GM06990 (cell line): ENCODE measurements around the gene LILRB2.

ENCODE experiments used
- DNase-seq: peaks from one replicate; pipeline ENCODE4 v3.0.0-alpha.2; 2011; ENCODE audit not compliant: insufficient read length; ENCODE audit errors: extremely low read depth
- H3K27me3 ChIP-seq: replicated peaks from 2 replicates; pipeline ENCODE4 v1.6.0; 2011; ENCODE audit warnings: low read length; ENCODE audit not compliant: control insufficient read depth, insufficient read depth
- H3K36me3 ChIP-seq: 2 replicates; pipeline ENCODE4 v1.5.1; 2011; ENCODE audit warnings: low read length; ENCODE audit not compliant: control insufficient read depth, insufficient read depth
- H3K4me3 ChIP-seq: replicated peaks from 2 replicates; pipeline ENCODE4 v1.5.1; 2011; ENCODE audit warnings: low read depth, mild to moderate bottlenecking, control low read depth, low read length
- CTCF ChIP-seq: IDR thresholded peaks from 2 replicates; pipeline ENCODE4 v1.5.1; 2011; ENCODE audit warnings: low read length, control low read depth, mild to moderate bottlenecking, inconsistent platforms; ENCODE audit not compliant: insufficient read depth, poor library complexity, severe bottlenecking

Gene LILRB2

GRCh38 chr19:54255105-54255775 is 25.7 kb downstream of the LILRB2 start:
- Histone ChIP-seq H3K27me3 (peaks cover 3% of the 10 kb centered on the region), H3K4me3 (no peak overlapping the region), H3K36me3 (no peaks in the 10 kb centered on the region)
- no peak for DNase-seq
- TF ChIP-seq CTCF = no peak

GRCh38 chr19:54254195-54254906 is 26.6 kb downstream of the LILRB2 start:
- no peak for DNase-seq
- TF ChIP-seq CTCF = no peak
- Histone ChIP-seq H3K4me3 (no peak overlapping the region), H3K36me3 (no peaks in the 10 kb centered on the region), H3K27me3 (peaks cover 1% of the 10 kb centered on the region; the same call in 1 of the 2 replicates)

GRCh38 chr19:54253331-54254194 is 27.3 kb downstream of the LILRB2 start:
- TF ChIP-seq CTCF = no peak
- no peak overlapping the region for H3K4me3 ChIP-seq
- peaks cover 1% of the 10 kb centered on the region; the same call in 1 of the 2 replicates for H3K27me3 ChIP-seq
- no peaks in the 10 kb centered on the region for H3K36me3 ChIP-seq
- DNase-seq = no peak

- no peak overlapping the region for H3K4me3 ChIP-seq
- peaks cover 1% of the 10 kb centered on the region; the same call in 1 of the 2 replicates for H3K27me3 ChIP-seq
- DNase-seq = no peak
- TF ChIP-seq CTCF = no peak
- H3K36me3 ChIP-seq = no peaks in the 10 kb centered on the region
These were observed 28.1 kb downstream of the LILRB2 start for GRCh38 chr19:54252845-54253244.

GRCh38 chr19:54252243-54252642 is 28.7 kb downstream of the LILRB2 start:
- no peak for TF ChIP-seq CTCF
- Histone ChIP-seq H3K4me3 (no peak overlapping the region), H3K27me3 (peaks cover 1% of the 10 kb centered on the region; the same call in 1 of the 2 replicates), H3K36me3 (no peaks in the 10 kb centered on the region)
- no peak for DNase-seq
